Measurements from ENCODE around the gene SMG6.

- TF ChIP-seq CTCF (IDR thresholded peaks at IDR 0.05; ENCODE audit: insufficient read depth, low read depth, low read length) (no peak), EZH2 (IDR thresholded peaks at IDR 0.05; ENCODE audit: insufficient read depth, low read length) (no peak)
Measured at GRCh38 chr17:2211661-2212399, 91.8 kb downstream of the SMG6 start.

Data from astrocyte (in vitro differentiated cells and primary cell).